ENCODE data around the gene VEGFA.

Gene VEGFA

DNA sequence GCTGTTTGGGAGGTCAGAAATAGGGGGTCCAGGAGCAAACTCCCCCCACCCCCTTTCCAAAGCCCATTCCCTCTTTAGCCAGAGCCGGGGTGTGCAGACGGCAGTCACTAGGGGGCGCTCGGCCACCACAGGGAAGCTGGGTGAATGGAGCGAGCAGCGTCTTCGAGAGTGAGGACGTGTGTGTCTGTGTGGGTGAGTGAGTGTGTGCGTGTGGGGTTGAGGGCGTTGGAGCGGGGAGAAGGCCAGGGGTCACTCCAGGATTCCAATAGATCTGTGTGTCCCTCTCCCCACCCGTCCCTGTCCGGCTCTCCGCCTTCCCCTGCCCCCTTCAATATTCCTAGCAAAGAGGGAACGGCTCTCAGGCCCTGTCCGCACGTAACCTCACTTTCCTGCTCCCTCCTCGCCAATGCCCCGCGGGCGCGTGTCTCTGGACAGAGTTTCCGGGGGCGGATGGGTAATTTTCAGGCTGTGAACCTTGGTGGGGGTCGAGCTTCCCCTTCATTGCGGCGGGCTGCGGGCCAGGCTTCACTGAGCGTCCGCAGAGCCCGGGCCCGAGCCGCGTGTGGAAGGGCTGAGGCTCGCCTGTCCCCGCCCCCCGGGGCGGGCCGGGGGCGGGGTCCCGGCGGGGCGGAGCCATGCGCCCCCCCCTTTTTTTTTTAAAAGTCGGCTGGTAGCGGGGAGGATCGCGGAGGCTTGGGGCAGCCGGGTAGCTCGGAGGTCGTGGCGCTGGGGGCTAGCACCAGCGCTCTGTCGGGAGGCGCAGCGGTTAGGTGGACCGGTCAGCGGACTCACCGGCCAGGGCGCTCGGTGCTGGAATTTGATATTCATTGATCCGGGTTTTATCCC, at the start of gene VEGFA:
Gene VEGFA, plus strand, starts transcription at position 686 of the 846 bp plus-strand sequence.
- TF ChIP-seq GATA3 (IDR thresholded peaks at IDR 0.05; ENCODE audit: low read depth, low read length) (no peak), GATA2 (IDR thresholded peaks at IDR 0.05; ENCODE audit: low read depth, low read length) (no peak)

- no peak for TF ChIP-seq GATA2 (IDR thresholded peaks at IDR 0.05; ENCODE audit: low read depth, low read length)
- no peak for TF ChIP-seq GATA3 (IDR thresholded peaks at IDR 0.05; ENCODE audit: low read depth, low read length)
These were observed 49.0 kb upstream of the VEGFA start for GRCh38 chr6:43720999-43721398.

DNA sequence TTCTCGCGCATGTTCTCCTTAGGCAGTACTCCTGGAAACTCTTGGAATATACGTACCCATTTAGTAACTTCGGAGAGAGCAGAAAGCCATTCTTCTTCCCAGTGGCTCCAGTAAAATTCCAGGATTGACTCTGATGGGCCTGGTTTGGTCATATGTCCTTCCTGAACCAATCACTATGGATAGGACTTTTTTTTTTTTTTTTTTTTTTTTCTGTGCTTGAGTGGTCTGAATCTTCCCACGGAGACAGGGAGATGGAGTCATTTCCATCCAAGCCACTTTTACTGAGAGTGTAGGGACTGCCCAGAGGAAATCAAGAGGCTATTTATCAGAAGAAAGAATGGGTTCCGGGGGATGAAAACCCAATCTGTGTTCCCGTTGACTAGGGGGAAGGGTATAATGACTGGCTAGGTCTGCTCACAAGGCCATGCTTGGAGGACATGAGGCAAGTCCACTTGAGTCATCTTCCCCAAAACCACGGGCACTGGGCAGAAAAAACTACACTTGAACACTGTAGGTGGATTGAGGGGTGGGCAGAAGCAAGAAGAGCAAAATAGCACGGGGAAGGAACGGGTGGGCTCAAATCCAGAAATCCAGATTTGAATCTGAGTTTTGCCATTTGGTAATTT, 47.0 kb upstream of the VEGFA start:
- TF ChIP-seq GATA2 (IDR thresholded peaks at IDR 0.05; ENCODE audit: low read depth, low read length) (no peak), GATA3 (IDR thresholded peaks at IDR 0.05; ENCODE audit: low read depth, low read length) (no peak)

- TF ChIP-seq GATA2 (IDR thresholded peaks at IDR 0.05; ENCODE audit: low read depth, low read length) = no peak
- TF ChIP-seq GATA3 (IDR thresholded peaks at IDR 0.05; ENCODE audit: low read depth, low read length) = no peak
These were observed 46.2 kb upstream of the VEGFA start for GRCh38 chr6:43723737-43724295.

GRCh38 chr6:43724354-43724753, 45.7 kb upstream of the VEGFA start:
- no peak for TF ChIP-seq GATA3 (IDR thresholded peaks at IDR 0.05; ENCODE audit: low read depth, low read length)

DNA sequence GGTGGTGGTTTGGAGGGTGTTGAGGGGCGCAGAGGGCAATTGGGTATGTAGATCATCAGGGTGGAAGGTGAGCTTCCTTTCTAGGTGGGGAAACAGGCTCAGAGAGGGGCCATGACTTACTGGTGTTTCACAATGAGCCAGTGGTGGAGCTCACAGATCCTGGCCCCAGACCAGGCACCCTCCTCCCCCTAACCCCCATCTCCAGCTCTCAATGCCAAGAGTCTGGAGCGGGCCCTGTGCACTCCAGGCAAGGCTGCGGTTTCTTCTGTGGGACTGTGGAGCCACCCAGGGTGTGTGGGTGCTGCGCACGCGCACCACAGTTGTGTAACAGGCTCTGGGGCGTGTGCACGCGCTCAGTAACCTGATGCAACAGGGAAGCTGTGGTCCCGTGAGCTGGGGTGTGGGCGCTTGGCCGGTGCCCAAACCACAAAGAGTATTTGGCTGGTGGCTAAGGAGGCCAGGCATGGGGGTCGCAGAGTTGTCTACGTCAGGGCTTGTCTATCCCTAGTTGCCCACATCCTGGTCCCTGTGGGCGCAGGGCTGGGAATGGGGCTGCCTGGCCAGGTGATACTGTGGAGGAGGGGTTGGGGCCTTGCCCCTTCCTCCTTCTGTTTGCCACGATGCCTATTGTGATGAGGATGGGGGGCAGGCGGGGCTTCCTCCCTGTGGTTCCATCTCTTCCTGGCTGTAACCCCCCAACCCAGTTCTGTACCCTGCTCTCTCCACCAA, 44.9 kb upstream of the VEGFA start:
- TF ChIP-seq GATA3 (IDR thresholded peaks at IDR 0.05; ENCODE audit: low read depth, low read length) (no peak), GATA2 (IDR thresholded peaks at IDR 0.05; ENCODE audit: low read depth, low read length) (no peak)

- no peak for TF ChIP-seq GATA3 (IDR thresholded peaks at IDR 0.05; ENCODE audit: low read depth, low read length)
- TF ChIP-seq GATA2 (IDR thresholded peaks at IDR 0.05; ENCODE audit: low read depth, low read length) = no peak
These were observed 44.1 kb upstream of the VEGFA start for GRCh38 chr6:43725643-43726580.

DNA sequence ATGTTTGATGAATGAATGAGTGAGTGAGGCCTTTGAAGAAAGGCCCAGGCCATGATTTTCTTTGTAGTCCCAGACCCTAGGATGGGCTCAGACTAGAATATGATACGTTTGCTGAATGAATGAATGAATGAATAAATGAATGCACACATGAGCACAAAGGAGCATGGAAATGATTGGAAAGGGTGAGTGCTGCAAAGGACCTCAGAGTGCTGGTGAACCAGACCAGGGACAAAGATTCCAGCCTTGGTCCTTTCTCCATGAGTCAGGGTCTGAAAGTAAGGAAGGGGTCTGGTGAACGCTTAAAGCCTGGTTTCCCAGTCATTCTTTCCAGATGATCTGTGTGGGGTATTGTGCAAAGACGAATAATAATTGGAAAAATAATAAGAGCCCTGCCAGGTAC, 42.4 kb upstream of the VEGFA start:
- TF ChIP-seq GATA2 (IDR thresholded peaks at IDR 0.05; ENCODE audit: low read depth, low read length) = no peak
- TF ChIP-seq GATA3 (IDR thresholded peaks at IDR 0.05; ENCODE audit: low read depth, low read length) = no peak

DNA sequence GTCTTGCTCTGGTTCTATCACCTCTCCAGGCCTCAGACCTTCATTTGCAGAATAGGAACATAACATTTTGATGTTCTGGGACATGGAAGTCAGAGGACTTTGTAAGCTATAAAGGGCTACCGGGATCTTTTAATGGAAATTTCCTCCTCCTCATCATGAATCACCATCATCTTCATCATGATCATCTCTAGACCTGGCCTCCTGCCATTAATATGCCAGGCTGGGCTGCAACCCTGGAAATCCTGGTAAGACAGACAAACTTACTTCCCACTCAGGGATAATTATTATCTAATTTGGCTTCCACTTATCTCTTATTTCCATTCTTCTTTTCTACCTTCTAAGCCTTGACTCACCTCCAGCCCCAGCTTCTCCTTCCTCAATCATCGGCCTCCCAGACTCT, 41.4 kb upstream of the VEGFA start:
- no peak for TF ChIP-seq GATA2 (IDR thresholded peaks at IDR 0.05; ENCODE audit: low read depth, low read length)
- no peak for TF ChIP-seq GATA3 (IDR thresholded peaks at IDR 0.05; ENCODE audit: low read depth, low read length)

DNA sequence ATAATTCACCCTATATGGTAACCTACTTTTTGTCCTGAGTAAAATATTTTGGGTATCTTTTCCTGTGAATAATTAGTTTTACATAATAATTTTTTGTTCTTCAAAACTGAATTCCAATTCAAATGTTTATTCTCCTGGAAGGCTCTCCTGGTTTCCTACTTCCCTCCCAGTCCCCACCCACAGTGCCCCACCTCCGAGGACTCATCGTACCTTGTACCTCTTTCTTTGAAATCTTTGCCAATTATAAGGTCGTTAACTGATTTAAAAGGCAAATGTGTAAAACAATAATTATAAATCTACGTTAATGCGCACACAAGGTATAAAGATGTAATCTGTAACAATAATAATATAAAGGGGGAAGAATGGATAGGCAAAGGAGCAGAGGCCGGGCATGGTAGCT, 40.5 kb upstream of the VEGFA start:
- TF ChIP-seq GATA3 (IDR thresholded peaks at IDR 0.05; ENCODE audit: low read depth, low read length) (no peak), GATA2 (IDR thresholded peaks at IDR 0.05; ENCODE audit: low read depth, low read length) (no peak)

- TF ChIP-seq GATA2 (IDR thresholded peaks at IDR 0.05; ENCODE audit: low read depth, low read length) = no peak
- no peak for TF ChIP-seq GATA3 (IDR thresholded peaks at IDR 0.05; ENCODE audit: low read depth, low read length)
These were observed 39.4 kb upstream of the VEGFA start for GRCh38 chr6:43730634-43731033.

DNA sequence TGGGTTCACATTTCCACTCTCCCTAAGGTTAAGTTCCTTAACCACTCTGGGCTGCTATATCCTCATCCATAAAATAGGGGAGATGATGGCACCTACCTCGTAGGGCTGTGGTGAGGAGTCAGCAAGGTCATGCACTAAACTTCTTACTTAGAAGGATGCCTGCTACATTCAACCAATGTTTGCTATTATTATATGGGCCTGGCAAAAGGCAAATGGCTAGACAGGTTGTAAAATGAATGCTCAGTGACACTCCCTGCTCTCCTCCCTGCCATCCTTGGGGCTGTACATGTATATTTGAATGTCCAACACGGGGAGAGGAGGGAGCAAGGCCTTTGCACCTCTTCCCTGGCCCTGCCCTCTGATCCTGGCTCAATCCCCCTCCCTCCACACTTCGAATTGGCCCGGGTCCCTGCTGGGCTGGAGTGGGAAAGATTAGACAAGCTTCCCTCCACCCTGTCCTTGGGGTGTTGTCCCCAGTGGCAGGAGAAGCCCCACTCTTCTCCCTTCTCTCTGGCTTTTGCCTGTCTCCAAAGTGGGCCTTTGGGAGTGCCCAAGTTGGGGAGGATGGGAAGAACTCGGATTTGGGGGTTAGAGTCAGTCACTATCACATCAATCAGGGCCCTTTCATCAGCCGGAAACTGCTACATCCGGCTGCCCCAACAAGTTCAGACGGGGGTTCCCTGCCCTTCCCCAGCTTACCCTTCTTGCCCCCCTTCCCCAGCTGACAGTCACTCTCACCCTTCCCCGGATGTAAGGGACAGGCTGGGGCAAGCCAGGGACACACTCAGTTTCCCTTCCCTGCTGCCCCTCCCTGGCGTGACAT, 36.3 kb upstream of the VEGFA start:
- no peak for TF ChIP-seq GATA2 (IDR thresholded peaks at IDR 0.05; ENCODE audit: low read depth, low read length)
- no peak for TF ChIP-seq GATA3 (IDR thresholded peaks at IDR 0.05; ENCODE audit: low read depth, low read length)

DNA sequence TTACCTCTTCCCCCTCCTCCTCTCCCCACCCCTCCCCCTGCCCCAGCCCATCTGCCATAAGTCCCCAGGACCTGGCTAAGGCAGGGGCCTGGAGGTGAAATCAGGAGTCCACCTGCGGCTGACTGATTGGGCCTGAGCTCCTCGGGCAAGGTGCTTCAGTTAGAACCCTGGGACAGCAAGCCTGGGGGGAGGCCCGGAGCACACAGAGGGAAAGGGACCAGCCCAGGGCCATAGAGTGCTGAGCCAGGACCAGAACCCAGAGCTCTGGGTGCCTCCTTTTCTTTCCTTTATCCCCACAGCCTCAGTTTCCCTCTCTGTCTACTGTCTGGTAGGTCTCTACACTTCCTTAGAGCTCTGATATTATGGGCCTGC, 35.7 kb upstream of the VEGFA start:
- TF ChIP-seq GATA2 (IDR thresholded peaks at IDR 0.05; ENCODE audit: low read depth, low read length) (no peak), GATA3 (IDR thresholded peaks at IDR 0.05; ENCODE audit: low read depth, low read length) (no peak)
